Lower leg skin (tissue), 3 donors: ENCODE measurements around the gene SLC5A6.
A peak's percentile ranks its signal among the peaks of the same experiment; 100 is the strongest.

Experiments used
- POLR2A ChIP-seq, 2 donors: fragments of 450-650 bp; IDR thresholded peaks; one replicate each; pipeline ENCODE4 v1.6.1; 2016 to 2017; ENCODE audit warnings: antibody characterized with exemption in 2 of 2, mild to moderate bottlenecking in 1 of 2, moderate library complexity in 1 of 2
- TF ChIP-seq, protein P1 (sequence below), 3 donors: fragments of 450-650 bp; IDR thresholded peaks; one replicate each; pipeline ENCODE4 v1.5.1; 2016; ENCODE audit warnings: antibody characterized with exemption in 3 of 3, mild to moderate bottlenecking in 3 of 3, moderate library complexity in 2 of 3

GRCh38 chr2:27211943-27212625 is at the start of gene SLC5A6, which contains the start of gene ATRAID:
- TF ChIP-seq, protein P1, sequence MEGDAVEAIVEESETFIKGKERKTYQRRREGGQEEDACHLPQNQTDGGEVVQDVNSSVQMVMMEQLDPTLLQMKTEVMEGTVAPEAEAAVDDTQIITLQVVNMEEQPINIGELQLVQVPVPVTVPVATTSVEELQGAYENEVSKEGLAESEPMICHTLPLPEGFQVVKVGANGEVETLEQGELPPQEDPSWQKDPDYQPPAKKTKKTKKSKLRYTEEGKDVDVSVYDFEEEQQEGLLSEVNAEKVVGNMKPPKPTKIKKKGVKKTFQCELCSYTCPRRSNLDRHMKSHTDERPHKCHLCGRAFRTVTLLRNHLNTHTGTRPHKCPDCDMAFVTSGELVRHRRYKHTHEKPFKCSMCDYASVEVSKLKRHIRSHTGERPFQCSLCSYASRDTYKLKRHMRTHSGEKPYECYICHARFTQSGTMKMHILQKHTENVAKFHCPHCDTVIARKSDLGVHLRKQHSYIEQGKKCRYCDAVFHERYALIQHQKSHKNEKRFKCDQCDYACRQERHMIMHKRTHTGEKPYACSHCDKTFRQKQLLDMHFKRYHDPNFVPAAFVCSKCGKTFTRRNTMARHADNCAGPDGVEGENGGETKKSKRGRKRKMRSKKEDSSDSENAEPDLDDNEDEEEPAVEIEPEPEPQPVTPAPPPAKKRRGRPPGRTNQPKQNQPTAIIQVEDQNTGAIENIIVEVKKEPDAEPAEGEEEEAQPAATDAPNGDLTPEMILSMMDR (IDR thresholded peaks at IDR 0.05) = peak in 1 of 3 donors; percentile 35
- TF ChIP-seq POLR2A (IDR thresholded peaks at IDR 0.05) = peak in 1 of 2 donors; percentile 52
